ENCODE measurements around the gene MAP2K6. TPM values are rescaled to one million over a fixed set of nuclear protein-coding genes. Genes with fewer than 3 reads are reported as not detected.

MAP2K6 gene
- total and polyA plus RNA-seq, 10 donors = 3.4 to 36.3 (median 10.2) TPM

DNA sequence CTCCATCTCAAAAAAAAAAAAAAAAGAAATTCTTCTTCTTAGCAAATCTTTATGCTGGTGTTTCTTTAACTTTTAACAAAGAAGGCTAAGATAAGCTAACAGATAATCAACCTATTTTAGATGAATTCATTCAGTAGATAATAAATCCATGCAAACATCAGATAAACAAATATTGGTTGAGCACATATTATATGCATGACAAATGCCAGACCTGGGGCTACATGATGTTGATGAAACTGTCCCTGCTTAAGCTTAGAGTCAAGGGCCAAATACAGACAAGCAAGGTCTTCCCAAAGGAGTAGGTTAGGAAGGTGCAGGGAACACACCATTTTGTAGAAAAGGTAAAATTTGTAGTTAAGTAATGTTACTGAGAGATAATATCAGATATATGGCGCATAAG is 6.7 kb upstream of the MAP2K6 start:
- no peaks in the 10 kb centered on the region for H3K4me1 ChIP-seq
- intact Hi-C loops (cut with DNase I; ENCODE audit: low total_unique reads) = loop anchor here (10.0 kb wide), 1 partner anchor 73 kb away; no protein-coding TSS in a partner anchor
- TF ChIP-seq POLR2AphosphoS5 (IDR thresholded peaks at IDR 0.05) = no peak
- TF ChIP-seq POLR2A (IDR thresholded peaks at IDR 0.05) = no peak
- TF ChIP-seq, protein P1, sequence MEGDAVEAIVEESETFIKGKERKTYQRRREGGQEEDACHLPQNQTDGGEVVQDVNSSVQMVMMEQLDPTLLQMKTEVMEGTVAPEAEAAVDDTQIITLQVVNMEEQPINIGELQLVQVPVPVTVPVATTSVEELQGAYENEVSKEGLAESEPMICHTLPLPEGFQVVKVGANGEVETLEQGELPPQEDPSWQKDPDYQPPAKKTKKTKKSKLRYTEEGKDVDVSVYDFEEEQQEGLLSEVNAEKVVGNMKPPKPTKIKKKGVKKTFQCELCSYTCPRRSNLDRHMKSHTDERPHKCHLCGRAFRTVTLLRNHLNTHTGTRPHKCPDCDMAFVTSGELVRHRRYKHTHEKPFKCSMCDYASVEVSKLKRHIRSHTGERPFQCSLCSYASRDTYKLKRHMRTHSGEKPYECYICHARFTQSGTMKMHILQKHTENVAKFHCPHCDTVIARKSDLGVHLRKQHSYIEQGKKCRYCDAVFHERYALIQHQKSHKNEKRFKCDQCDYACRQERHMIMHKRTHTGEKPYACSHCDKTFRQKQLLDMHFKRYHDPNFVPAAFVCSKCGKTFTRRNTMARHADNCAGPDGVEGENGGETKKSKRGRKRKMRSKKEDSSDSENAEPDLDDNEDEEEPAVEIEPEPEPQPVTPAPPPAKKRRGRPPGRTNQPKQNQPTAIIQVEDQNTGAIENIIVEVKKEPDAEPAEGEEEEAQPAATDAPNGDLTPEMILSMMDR (IDR thresholded peaks at IDR 0.05 in 8 of 11, conservative IDR thresholded peaks at IDR 0.05 in 3 of 11) = no peak
- no peak overlapping the region for H3K27ac ChIP-seq
- 92 to 98% (median 94%) methylated on average over 1 of the region's 1 CpG for WGBS, 5 donors
- H3K27me3 ChIP-seq (replicated peaks in 1 of 7) = no peaks in the 10 kb centered on the region
- H3K36me3 ChIP-seq = no peaks in the 10 kb centered on the region
- H3K4me3 ChIP-seq = no peak overlapping the region
- no peak for DNase-seq
- H3K9me3 ChIP-seq = no peaks in the 10 kb centered on the region

DNA sequence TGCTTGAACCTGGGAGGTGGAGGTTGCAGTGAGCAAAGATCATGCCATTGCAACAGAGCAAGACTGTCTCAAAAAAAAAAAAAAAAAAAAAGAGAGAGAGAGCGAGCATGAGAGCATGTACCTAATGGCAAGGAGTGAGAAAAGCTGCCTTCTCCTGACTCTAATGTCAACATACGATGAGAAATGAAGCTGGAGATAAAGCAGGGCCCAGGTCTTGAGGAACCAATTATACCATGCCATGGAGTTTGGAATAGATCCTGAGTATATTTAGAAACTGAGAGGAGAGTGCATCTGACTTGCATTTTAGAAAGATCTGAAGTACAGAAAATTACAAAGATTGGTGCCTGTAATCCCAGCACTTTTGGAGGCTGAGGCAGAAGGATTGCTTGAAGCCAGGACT is 3.8 kb upstream of the MAP2K6 start:
- WGBS, 5 donors = 86 to 100% (median 96%) methylated on average over 2 of the region's 2 CpGs
- H3K27me3 ChIP-seq (replicated peaks in 1 of 7) = no peaks in the 10 kb centered on the region
- intact Hi-C loops (cut with DNase I; ENCODE audit: low total_unique reads) = no loop called here
- H3K4me3 ChIP-seq = no peak overlapping the region
- H3K27ac ChIP-seq = no peak overlapping the region
- H3K36me3 ChIP-seq = no peaks in the 10 kb centered on the region
- H3K4me1 ChIP-seq = peaks cover under 1 to 20% (median 14%) of the 10 kb centered on the region in 6 donors
- no peaks in the 10 kb centered on the region for H3K9me3 ChIP-seq
- TF ChIP-seq, protein P1 (IDR thresholded peaks at IDR 0.05 in 8 of 11, conservative IDR thresholded peaks at IDR 0.05 in 3 of 11) = no peak
- no peak for TF ChIP-seq POLR2AphosphoS5 (IDR thresholded peaks at IDR 0.05)
- TF ChIP-seq POLR2A (IDR thresholded peaks at IDR 0.05) = no peak
- DNase-seq = no peak

DNA sequence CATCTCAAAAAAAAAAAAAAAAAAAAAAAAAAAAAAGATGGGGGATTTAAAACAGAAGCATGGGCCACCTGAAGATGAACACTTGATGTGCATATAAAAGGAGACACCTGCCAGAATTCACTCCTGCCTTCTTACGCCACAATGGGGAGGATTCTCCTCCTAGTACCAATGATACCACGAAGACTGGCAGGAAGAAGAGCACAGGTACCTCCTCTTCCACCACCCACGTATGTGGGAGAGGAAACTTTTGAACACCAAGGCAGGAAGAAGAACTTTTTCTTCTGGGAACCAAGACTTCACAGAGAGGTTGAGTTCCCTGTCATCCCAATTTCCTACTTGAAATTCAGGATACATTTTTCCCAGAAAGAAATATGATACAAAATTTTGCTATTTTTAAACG is 2.7 kb upstream of the MAP2K6 start:
- H3K27me3 ChIP-seq (replicated peaks in 1 of 7) = no peaks in the 10 kb centered on the region
- H3K4me1 ChIP-seq = peaks cover 11 to 31% (median 25%) of the 10 kb centered on the region in 6 donors
- intact Hi-C loops (cut with DNase I; ENCODE audit: low total_unique reads) = no loop called here
- TF ChIP-seq, protein P1 (IDR thresholded peaks at IDR 0.05 in 8 of 11, conservative IDR thresholded peaks at IDR 0.05 in 3 of 11) = no peak
- TF ChIP-seq POLR2AphosphoS5 (IDR thresholded peaks at IDR 0.05) (no peak), POLR2A (IDR thresholded peaks at IDR 0.05) (no peak)
- no peaks in the 10 kb centered on the region for H3K9me3 ChIP-seq
- no peak overlapping the region for H3K27ac ChIP-seq
- no peaks in the 10 kb centered on the region for H3K36me3 ChIP-seq
- DNase-seq = no peak
- 72 to 75% (median 74%) methylated on average over 4 of the region's 4 CpGs for WGBS, 5 donors
- H3K4me3 ChIP-seq = no peak overlapping the region

DNA sequence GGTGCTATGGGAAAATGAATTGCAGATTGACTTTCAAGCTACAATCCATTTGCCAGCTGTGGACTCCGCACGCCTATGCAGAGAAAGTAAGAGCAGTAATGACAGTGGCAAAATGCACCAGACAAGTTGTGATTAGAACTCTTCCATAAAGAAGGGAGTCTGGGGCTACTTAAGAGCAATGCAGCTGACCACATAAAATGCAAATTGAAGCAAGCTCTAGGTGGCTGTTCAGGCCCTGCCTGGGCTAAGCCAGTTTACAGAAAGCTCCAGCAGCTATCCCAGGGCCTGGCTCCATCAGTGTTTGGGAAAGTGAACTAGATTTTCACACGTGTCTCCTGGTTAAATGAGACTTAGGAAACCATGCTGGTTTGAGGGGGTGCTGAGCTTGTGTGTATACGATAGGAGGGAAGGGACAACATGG is 2.2 kb upstream of the MAP2K6 start:
- H3K27me3 ChIP-seq (replicated peaks in 1 of 7) = no peaks in the 10 kb centered on the region
- no peak overlapping the region for H3K27ac ChIP-seq
- 76 to 93% (median 90%) methylated on average over 4 of the region's 4 CpGs for whole genome bisulfite sequencing, 5 donors
- intact Hi-C loops (cut with DNase I; ENCODE audit: low total_unique reads) = no loop called here
- DNase-seq = no peak
- no peaks in the 10 kb centered on the region for H3K36me3 ChIP-seq
- H3K9me3 ChIP-seq = no peaks in the 10 kb centered on the region
- no peak overlapping the region for H3K4me3 ChIP-seq
- H3K4me1 ChIP-seq = peaks cover 11 to 36% (median 29%) of the 10 kb centered on the region in 6 donors
- TF ChIP-seq POLR2AphosphoS5 (IDR thresholded peaks at IDR 0.05) = no peak
- no peak for TF ChIP-seq POLR2A (IDR thresholded peaks at IDR 0.05)
- TF ChIP-seq, protein P1 (IDR thresholded peaks at IDR 0.05 in 8 of 11, conservative IDR thresholded peaks at IDR 0.05 in 3 of 11) = no peak

Measured in spleen (tissue), 11 donors.